Ovary (tissue), 9 donors: ENCODE measurements around the gene ILF2. TPM values are rescaled to one million over a fixed set of nuclear protein-coding genes. Genes with fewer than 3 reads are reported as not detected.
A peak's percentile ranks its signal among the peaks of the same experiment; 100 is the strongest.

ENCODE experiments used
- DNase-seq, 5 donors: peaks; one replicate each; pipeline ENCODE4 v3.0.0-alpha.2; 2019 to 2020
- H3K27ac ChIP-seq, 2 donors: fragments of 200-600 bp; one replicate each; pipeline versions ENCODE4 v1.5.1 to v1.8.0; 2019 to 2022
- H3K27me3 ChIP-seq: fragments of 200-600 bp; one replicate; pipeline ENCODE4 v1.8.0; 2022
- H3K36me3 ChIP-seq: fragments of 200-600 bp; sonication (generic); one replicate; pipeline ENCODE4 v1.5.1; 2019
- H3K4me1 ChIP-seq: one replicate; pipeline ENCODE4 v1.8.1; 2013; ENCODE audit warnings: mild to moderate bottlenecking, moderate library complexity; ENCODE audit not compliant: insufficient read depth
- H3K4me3 ChIP-seq: fragments of 200-600 bp; sonication (generic); one replicate; pipeline ENCODE4 v1.5.1; 2017
- H3K9me3 ChIP-seq, 2 donors: fragments of 200-600 bp in 1 of 2; sonication (generic) in 1 of 2; one replicate each; pipeline versions ENCODE4 v1.5.1 to v1.8.1; 2013 to 2019; ENCODE audit warnings: mild to moderate bottlenecking in 1 of 2, moderate library complexity in 1 of 2
- EP300 ChIP-seq: sonication (generic); formaldehyde crosslinking; IDR thresholded peaks from one replicate; pipeline ENCODE4 v1.6.1; 2017; ENCODE audit warnings: antibody characterized with exemption
- POLR2A ChIP-seq: fragments of 450-650 bp; IDR thresholded peaks from one replicate; pipeline ENCODE4 v1.6.1; 2017; ENCODE audit warnings: antibody characterized with exemption, mild to moderate bottlenecking, moderate library complexity
- WGBS, 3 donors: extraction: QIAGEN DNeasy Blood & Tissue Kit in 1 of 3; methylation state at CpG; one replicate each; pipeline versions ENCODE4 v1.1.5 to v1.1.7; 2013 to 2017; 5-methylcytosine and 5-hydroxymethylcytosine counted together
- intact Hi-C, 4 donors: fragments of 100-400 bp; cut with DNase I; formaldehyde crosslinking; loops; one replicate each; pipeline versions ENCODE4 v1.11.0 to v1.15.1; 2022 to 2023
- polyA plus RNA-seq, 2 donors: library from polyadenylated mRNA; stranded (reverse); fragments of 200-250 nt in 1 of 2; fragments of 350-450 nt in 1 of 2; fragmentation: Illumina TruSeq in 1 of 2; extraction: RNeasy Lipid Tissue Mini Kit (QIAGEN cat#74804) in 1 of 2; gene quantifications; one replicate each; pipeline ENCODE4 v1.2.3, GENCODE V29; 2013 to 2014
- total RNA-seq, 7 donors: library from RNA; depleted of rRNA in 2 of 7; stranded (reverse); fragments of >200 nt in 2 of 7; fragmentation: NEBNext Ultra II Directional in 3 of 7; extraction: Animal tissue kit (Norgen Biotek cat#: 25700) in 3 of 7; gene quantifications; one replicate each; pipeline versions ENCODE4 v1.1.0 to v1.2.4, GENCODE V29; 2016 to 2023
- TF ChIP-seq, protein P1 (sequence below), 3 donors: fragments of 450-650 bp in 2 of 3; fragments of 200-600 bp in 1 of 3; IDR thresholded peaks; one replicate each; pipeline versions ENCODE4 v1.5.1 to v1.8.0; 2016 to 2022; ENCODE audit warnings: antibody characterized with exemption in 3 of 3, mild to moderate bottlenecking in 1 of 3
- donor health status: DM: no; HTN: no; CAD: no; lungs with moderate emphysema.
- donor health status: DM: no; HTN: no; CAD: no.
- donor health status: Bipolar disorder and iron deficiency.
- donor health status: DM: yes; HTN: yes; CAD: no.
- donor health status: DM: no; HTN: no; CAD: no.
- donor health status: DM: yes; HTN: yes; CAD: no.

ILF2 gene
- total and polyA plus RNA-seq, 9 donors, result 87.3 to 206 (median 122) TPM

DNA sequence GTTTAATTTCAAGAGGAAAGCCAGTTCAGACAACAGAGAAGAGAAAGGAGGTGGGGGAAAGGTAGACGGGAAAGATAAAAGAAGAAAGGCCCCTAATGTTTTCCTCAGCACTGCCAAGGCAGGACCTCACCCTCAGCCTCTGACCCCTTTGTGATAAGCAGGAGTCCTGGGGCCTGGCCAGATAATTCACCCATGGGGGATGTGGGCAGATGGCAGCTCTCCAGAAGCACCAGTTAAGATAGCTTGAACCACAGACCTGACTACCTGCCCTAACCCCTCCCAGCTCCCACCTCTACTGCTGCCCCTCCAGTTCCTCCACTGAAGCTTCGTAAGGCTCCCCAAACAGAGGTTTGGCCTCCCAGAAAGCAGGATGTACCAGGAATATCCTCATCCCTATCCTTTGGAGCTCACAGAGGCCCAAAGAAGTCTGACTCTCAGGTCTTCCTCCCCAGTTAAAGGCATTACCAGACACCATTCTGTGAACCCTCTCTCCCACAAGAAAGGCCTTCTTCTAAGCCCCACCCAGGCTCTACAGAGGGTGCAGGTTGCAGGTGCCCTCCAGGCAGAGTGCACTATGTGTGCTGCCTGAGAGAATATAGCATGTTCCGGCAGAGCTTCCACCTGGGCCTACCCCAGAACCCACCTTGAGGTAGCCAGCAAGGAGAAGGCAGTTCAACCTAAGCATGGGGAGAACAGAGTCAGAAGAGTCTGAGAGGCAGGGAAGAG, 21.5 kb downstream of the ILF2 start:
- intact Hi-C loops, result no loop called here
- H3K27me3 ChIP-seq, result no peaks in the 10 kb centered on the region
- H3K27ac ChIP-seq, result peak overlapping the region in 1 of 2 donors; percentile 31
- WGBS, 3 donors, result 16 to 52% (median 28%) methylated on average over 3 of the region's 3 CpGs
- DNase-seq, result peak in 1 of 5 donors; percentile 33
- H3K9me3 ChIP-seq, result no peaks in the 10 kb centered on the region
- TF ChIP-seq POLR2A, result no peak
- TF ChIP-seq, protein P1, sequence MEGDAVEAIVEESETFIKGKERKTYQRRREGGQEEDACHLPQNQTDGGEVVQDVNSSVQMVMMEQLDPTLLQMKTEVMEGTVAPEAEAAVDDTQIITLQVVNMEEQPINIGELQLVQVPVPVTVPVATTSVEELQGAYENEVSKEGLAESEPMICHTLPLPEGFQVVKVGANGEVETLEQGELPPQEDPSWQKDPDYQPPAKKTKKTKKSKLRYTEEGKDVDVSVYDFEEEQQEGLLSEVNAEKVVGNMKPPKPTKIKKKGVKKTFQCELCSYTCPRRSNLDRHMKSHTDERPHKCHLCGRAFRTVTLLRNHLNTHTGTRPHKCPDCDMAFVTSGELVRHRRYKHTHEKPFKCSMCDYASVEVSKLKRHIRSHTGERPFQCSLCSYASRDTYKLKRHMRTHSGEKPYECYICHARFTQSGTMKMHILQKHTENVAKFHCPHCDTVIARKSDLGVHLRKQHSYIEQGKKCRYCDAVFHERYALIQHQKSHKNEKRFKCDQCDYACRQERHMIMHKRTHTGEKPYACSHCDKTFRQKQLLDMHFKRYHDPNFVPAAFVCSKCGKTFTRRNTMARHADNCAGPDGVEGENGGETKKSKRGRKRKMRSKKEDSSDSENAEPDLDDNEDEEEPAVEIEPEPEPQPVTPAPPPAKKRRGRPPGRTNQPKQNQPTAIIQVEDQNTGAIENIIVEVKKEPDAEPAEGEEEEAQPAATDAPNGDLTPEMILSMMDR (IDR thresholded peaks at IDR 0.05), result no peak
- TF ChIP-seq EP300, result no peak
- no peaks in the 10 kb centered on the region for H3K36me3 ChIP-seq
- H3K4me3 ChIP-seq, result no peak overlapping the region
- H3K4me1 ChIP-seq, result peaks cover 3% of the 10 kb centered on the region

DNA sequence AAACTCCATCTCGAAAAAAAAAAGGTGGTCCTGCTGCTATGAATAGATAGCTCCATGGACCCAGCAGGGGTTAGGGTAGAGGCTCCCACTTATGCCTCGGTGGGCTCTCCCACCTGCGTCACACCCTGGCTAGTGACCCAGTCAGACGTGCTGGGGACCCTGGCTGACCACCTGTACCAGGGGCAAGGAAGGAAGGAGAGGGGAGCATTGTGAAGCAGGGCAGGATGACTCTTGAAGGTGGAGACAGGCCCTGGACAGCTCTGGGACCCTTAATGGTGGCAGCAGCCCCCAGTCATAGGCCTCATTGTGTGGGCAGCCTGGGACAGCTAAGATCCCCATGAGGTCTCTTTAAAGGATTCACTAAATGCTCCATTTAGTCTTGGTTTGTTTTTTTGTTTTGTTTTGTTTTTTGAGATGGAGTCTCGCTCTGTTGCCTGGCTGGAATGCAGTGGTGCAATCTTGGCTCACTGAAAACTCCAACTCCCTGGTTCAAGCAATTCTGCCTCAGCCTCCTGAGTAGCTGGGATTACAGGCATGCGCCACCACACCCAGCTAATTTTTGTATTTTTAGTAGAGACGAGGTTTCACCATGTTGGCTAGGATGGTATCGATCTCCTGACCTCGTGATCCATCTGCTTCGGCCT, 22.7 kb downstream of the ILF2 start:
- Histone ChIP-seq H3K4me3 (no peak overlapping the region), H3K4me1 (peaks cover 3% of the 10 kb centered on the region), H3K27ac (no peak overlapping the region), H3K9me3 (no peaks in the 10 kb centered on the region), H3K36me3 (no peaks in the 10 kb centered on the region), H3K27me3 (no peaks in the 10 kb centered on the region)
- DNase-seq, result peak in 1 of 5 donors; percentile 28
- intact Hi-C loops, result no loop called here
- TF ChIP-seq, protein P1 (IDR thresholded peaks at IDR 0.05), result no peak
- no peak for TF ChIP-seq EP300
- no peak for TF ChIP-seq POLR2A
- 64 to 81% (median 75%) methylated on average over 10 of the region's 10 CpGs for WGBS, 3 donors

DNA sequence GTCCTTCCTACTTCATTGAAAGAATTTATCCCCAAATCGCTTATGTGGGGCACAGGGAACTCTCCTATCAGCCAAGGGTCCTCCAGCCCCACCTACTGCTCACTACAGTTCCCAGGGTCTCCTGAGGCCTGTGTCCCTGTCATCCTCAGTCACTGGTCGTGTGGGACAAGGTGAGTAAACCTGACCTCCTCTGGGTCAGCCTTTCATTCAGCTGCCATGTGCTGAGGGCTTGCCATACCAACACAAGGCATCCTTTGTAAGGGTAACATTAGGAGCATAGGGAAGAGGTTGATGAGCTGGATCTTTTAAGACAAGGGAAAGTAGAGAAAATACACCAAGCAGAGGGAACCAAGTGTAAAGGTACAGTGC, 23.5 kb downstream of the ILF2 start:
- Histone ChIP-seq H3K4me3 (no peak overlapping the region), H3K9me3 (no peaks in the 10 kb centered on the region), H3K27me3 (no peaks in the 10 kb centered on the region), H3K4me1 (peaks cover 3% of the 10 kb centered on the region), H3K27ac (no peak overlapping the region), H3K36me3 (no peaks in the 10 kb centered on the region)
- 34 to 50% (median 49%) methylated on average over 2 of the region's 2 CpGs for WGBS, 3 donors
- peak in 1 of 5 donors; percentile 13 for DNase-seq
- TF ChIP-seq POLR2A (no peak), EP300 (no peak)
- TF ChIP-seq, protein P1 (IDR thresholded peaks at IDR 0.05), result no peak
- intact Hi-C loops, result no loop called here

DNA sequence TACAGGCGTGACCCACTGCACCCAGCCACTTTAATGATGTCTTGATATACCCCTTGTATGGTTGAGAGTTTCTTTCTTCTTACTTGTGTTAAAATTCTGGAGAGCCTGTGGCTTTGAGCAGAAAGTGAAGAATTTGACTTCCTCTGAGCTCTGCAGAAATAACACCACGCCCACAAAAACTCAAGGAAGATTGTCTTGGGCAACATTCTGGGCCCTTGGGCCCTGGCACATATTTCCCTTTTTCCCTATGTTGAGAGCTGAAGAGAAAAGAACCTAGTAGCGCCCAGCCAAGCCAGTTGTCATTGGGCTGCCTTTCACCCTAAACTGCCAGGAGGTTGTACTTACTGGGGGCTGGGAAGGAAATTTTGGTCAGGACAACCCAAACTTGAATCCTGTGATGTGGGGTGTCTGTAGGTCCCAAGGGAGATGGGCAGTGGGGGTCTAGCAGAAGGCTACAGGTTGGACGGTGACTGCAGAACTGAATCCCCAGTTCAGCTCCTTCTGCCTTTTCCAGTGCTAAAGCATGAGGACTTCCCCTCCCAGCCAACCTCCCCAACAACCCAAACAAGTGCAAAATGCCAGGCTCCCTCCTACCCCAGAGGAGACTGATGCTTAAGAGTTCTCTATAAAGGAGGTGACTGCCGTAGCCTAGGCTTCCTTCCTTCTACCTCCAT, 24.0 kb downstream of the ILF2 start:
- no peak overlapping the region for H3K27ac ChIP-seq
- H3K4me1 ChIP-seq, result peaks cover 3% of the 10 kb centered on the region
- no peaks in the 10 kb centered on the region for H3K36me3 ChIP-seq
- H3K27me3 ChIP-seq, result no peaks in the 10 kb centered on the region
- WGBS, 3 donors, result 80 to 91% (median 81%) methylated on average over 5 of the region's 5 CpGs
- TF ChIP-seq EP300, result no peak
- TF ChIP-seq POLR2A, result no peak
- TF ChIP-seq, protein P1 (IDR thresholded peaks at IDR 0.05), result no peak
- H3K4me3 ChIP-seq, result no peak overlapping the region
- intact Hi-C loops, result no loop called here
- DNase-seq, result peak in 1 of 5 donors; percentile 25
- no peaks in the 10 kb centered on the region for H3K9me3 ChIP-seq
